SU-DHL-6 (cell line): ENCODE results near the gene DACH1.

Source experiments
- EZH2phosphoT487 ChIP-seq: fragments of 200-600 bp; sonication (generic), shearing (Covaris generic); conservative IDR thresholded peaks from 2 replicates; pipeline ENCODE4 v1.6.1; 2018; ENCODE audit warnings: mild to moderate bottlenecking, antibody characterized with exemption, low read length, moderate library complexity, mixed read lengths
- TF ChIP-seq, protein P1 (sequence below): fragments of 200-600 bp; sonication (generic); IDR thresholded peaks from one replicate; pipeline ENCODE4 v1.5.1; 2017; ENCODE audit warnings: antibody characterized with exemption, mild to moderate bottlenecking, low read length, moderate library complexity; ENCODE audit not compliant: insufficient read depth, poor library complexity, severe bottlenecking

GRCh38 chr13:71712988-71713653, 153.9 kb downstream of the DACH1 start:
- TF ChIP-seq, protein P1, sequence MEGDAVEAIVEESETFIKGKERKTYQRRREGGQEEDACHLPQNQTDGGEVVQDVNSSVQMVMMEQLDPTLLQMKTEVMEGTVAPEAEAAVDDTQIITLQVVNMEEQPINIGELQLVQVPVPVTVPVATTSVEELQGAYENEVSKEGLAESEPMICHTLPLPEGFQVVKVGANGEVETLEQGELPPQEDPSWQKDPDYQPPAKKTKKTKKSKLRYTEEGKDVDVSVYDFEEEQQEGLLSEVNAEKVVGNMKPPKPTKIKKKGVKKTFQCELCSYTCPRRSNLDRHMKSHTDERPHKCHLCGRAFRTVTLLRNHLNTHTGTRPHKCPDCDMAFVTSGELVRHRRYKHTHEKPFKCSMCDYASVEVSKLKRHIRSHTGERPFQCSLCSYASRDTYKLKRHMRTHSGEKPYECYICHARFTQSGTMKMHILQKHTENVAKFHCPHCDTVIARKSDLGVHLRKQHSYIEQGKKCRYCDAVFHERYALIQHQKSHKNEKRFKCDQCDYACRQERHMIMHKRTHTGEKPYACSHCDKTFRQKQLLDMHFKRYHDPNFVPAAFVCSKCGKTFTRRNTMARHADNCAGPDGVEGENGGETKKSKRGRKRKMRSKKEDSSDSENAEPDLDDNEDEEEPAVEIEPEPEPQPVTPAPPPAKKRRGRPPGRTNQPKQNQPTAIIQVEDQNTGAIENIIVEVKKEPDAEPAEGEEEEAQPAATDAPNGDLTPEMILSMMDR: no peak
- no peak for TF ChIP-seq EZH2phosphoT487
